GM23338 (cell line): ENCODE results near the gene TSC22D1. TPM values are rescaled to one million over a fixed set of nuclear protein-coding genes. Genes with fewer than 3 reads are reported as not detected.

Experiments
- ATAC-seq: fragments of 200-7000 bp; cut with Tn5 transposase; 3 replicates; pipeline ENCODE4 v1.9.1; 2020
- DNase-seq: peaks from one replicate; pipeline ENCODE4 v3.0.0-alpha.2; 2015; ENCODE audit warnings: low spot score
- H2AFZ ChIP-seq: fragments of 200-600 bp; sonication (generic); 2 replicates; pipeline ENCODE4 v1.8.0; 2016; ENCODE audit warnings: antibody characterized with exemption, mild to moderate bottlenecking, moderate library complexity
- H3F3A ChIP-seq: fragments of 200-600 bp; sonication (generic); replicated peaks from 2 replicates; pipeline ENCODE4 v1.8.0; 2017; ENCODE audit warnings: antibody characterized with exemption, mixed run types, low read depth
- H3K27ac ChIP-seq: fragments of 200-600 bp; sonication (generic); 2 replicates; pipeline ENCODE4 v1.6.1; 2016; ENCODE audit warnings: low read depth
- H3K27me3 ChIP-seq: fragments of 200-600 bp; sonication (generic); 2 replicates; pipeline ENCODE4 v1.8.0; 2016; ENCODE audit warnings: mild to moderate bottlenecking, mixed run types, moderate library complexity; ENCODE audit not compliant: insufficient read depth
- H3K36me3 ChIP-seq: fragments of 200-600 bp; sonication (generic); 2 replicates; pipeline ENCODE4 v1.8.0; 2016; ENCODE audit warnings: mild to moderate bottlenecking; ENCODE audit not compliant: insufficient read depth
- H3K4me1 ChIP-seq: fragments of 200-600 bp; sonication (generic); 2 replicates; pipeline ENCODE4 v1.8.0; 2016; ENCODE audit warnings: mild to moderate bottlenecking, moderate library complexity; ENCODE audit not compliant: insufficient read depth
- H3K4me2 ChIP-seq: fragments of 200-600 bp; sonication (generic); 2 replicates; pipeline ENCODE4 v1.7.1; 2017; ENCODE audit warnings: mixed run types
- H3K4me3 ChIP-seq: fragments of 200-600 bp; sonication (generic); 2 replicates; pipeline ENCODE4 v1.6.1; 2016; ENCODE audit warnings: mixed run types
- H3K79me2 ChIP-seq: fragments of 200-600 bp; sonication (generic); replicated peaks from 2 replicates; pipeline ENCODE4 v1.8.0; 2017; ENCODE audit warnings: mild to moderate bottlenecking; ENCODE audit not compliant: insufficient read depth
- H3K9me2 ChIP-seq: fragments of 200-600 bp; sonication (generic); 2 replicates; pipeline ENCODE4 v1.8.0; 2017; ENCODE audit not compliant: insufficient read depth
- H4K20me1 ChIP-seq: fragments of 200-600 bp; sonication (generic); replicated peaks from 2 replicates; pipeline ENCODE4 v1.8.0; 2017; ENCODE audit warnings: mild to moderate bottlenecking; ENCODE audit not compliant: insufficient read depth
- H3K27ac Mint-ChIP-seq: 2 replicates; pipeline ENCODE4 v1.8.0; 2020; ENCODE audit warnings: inconsistent platforms, mild to moderate bottlenecking, moderate library complexity, mixed read lengths
- H3K27me3 Mint-ChIP-seq: 3 replicates; pipeline ENCODE4 v1.8.0; 2022; ENCODE audit warnings: low read depth, mild to moderate bottlenecking, moderate library complexity, mixed read lengths, inconsistent platforms; ENCODE audit not compliant: insufficient read depth, poor library complexity
- H3K36me3 Mint-ChIP-seq: 3 replicates; pipeline ENCODE4 v1.8.0; 2021; ENCODE audit warnings: low read depth, mild to moderate bottlenecking, inconsistent platforms, moderate library complexity, mixed read lengths
- H3K4me1 Mint-ChIP-seq: 3 replicates; pipeline ENCODE4 v1.8.0; 2020; ENCODE audit warnings: mild to moderate bottlenecking, inconsistent platforms, mixed read lengths
- H3K4me3 Mint-ChIP-seq: 3 replicates; pipeline ENCODE4 v1.8.0; 2021; ENCODE audit warnings: moderate library complexity, mild to moderate bottlenecking, inconsistent platforms, mixed read lengths
- H3K9me3 Mint-ChIP-seq: 3 replicates; pipeline ENCODE4 v1.8.0; 2020; ENCODE audit warnings: moderate library complexity, mild to moderate bottlenecking, inconsistent platforms, mixed read lengths
- CREB1 ChIP-seq: fragments of 250-450 bp; sonication (Bioruptor Pico); IDR thresholded peaks from 2 replicates; pipeline ENCODE4 v1.5.0; 2020; ENCODE audit warnings: low read depth, mild to moderate bottlenecking, moderate library complexity
- ETS1 ChIP-seq: IDR thresholded peaks from 2 replicates; pipeline ENCODE4 v1.6.1; 2016; ENCODE audit warnings: antibody characterized with exemption
- EZH2phosphoT487 ChIP-seq: fragments of 200-600 bp; sonication (generic); IDR thresholded peaks from one replicate; pipeline ENCODE4 v1.8.1; 2018; ENCODE audit warnings: antibody characterized with exemption; ENCODE audit not compliant: unreplicated experiment
- JUNB ChIP-seq: IDR thresholded peaks from one replicate; pipeline ENCODE4 v1.6.1; 2016; ENCODE audit warnings: antibody characterized with exemption; ENCODE audit not compliant: unreplicated experiment
- NANOG ChIP-seq: IDR thresholded peaks from 2 replicates; pipeline ENCODE4 v1.6.1; 2016; ENCODE audit warnings: antibody characterized with exemption, borderline replicate concordance
- POLR2AphosphoS5 ChIP-seq: IDR thresholded peaks from 2 replicates; pipeline ENCODE4 v1.6.1; 2016; ENCODE audit warnings: antibody characterized with exemption, low read depth
- REST ChIP-seq: IDR thresholded peaks from one replicate; pipeline ENCODE4 v1.6.1; 2018; ENCODE audit warnings: antibody characterized with exemption; ENCODE audit not compliant: unreplicated experiment
- ZNF114 ChIP-seq: fragments of 250-450 bp; sonication (Bioruptor Pico); IDR thresholded peaks from 2 replicates; pipeline ENCODE4 v1.5.0; 2020; ENCODE audit warnings: mild to moderate bottlenecking, moderate library complexity
- ZNF331 ChIP-seq: fragments of 250-450 bp; sonication (Bioruptor Pico); IDR thresholded peaks from 2 replicates; pipeline ENCODE4 v1.5.0; 2020; ENCODE audit warnings: low read depth, mild to moderate bottlenecking, moderate library complexity
- ZNF462 ChIP-seq: fragments of 250-450 bp; sonication (Bioruptor Pico); IDR thresholded peaks from 2 replicates; pipeline ENCODE4 v1.5.0; 2020; ENCODE audit warnings: mild to moderate bottlenecking, moderate library complexity
- polyA plus RNA-seq: library from polyadenylated mRNA; unstranded; fragments of >200 nt; fragmentation: Nextera tagmentation; extraction: Ambion mirVana; gene quantifications from 2 replicates; pipeline ENCODE4 v1.2.1, GENCODE V29; 2016
- total RNA-seq: library from RNA; depleted of rRNA; stranded (reverse); fragments of >200 nt; shearing (Covaris generic); gene quantifications from 2 replicates; pipeline ENCODE4 v1.2.3, GENCODE V29; 2014

Gene TSC22D1
- total and polyA plus RNA-seq, 2 experiments from 2014 or later = 58.5 to 114 TPM

- H3K4me1 Mint-ChIP-seq = peaks cover 18% of the 10 kb centered on the region
- Histone ChIP-seq H3K27ac (no peak overlapping the region), H3K4me3 (no peak overlapping the region), H3K36me3 (no peaks in the 10 kb centered on the region), H3K9me2 (no peaks in the 10 kb centered on the region), H3K4me1 (peaks cover 11% of the 10 kb centered on the region), H3F3A (no peaks in the 10 kb centered on the region), H2AFZ (no peak overlapping the region), H4K20me1 (no peaks in the 10 kb centered on the region; the same call in 1 of the 2 replicates), H3K27me3 (no peaks in the 10 kb centered on the region), H3K79me2 (peaks cover 59% of the 10 kb centered on the region), H3K4me2 (no peak overlapping the region)
- H3K27me3 Mint-ChIP-seq = peaks cover 5% of the 10 kb centered on the region
- TF ChIP-seq JUNB (no peak), ZNF331 (CRISPR knock-in tag) (no peak), NANOG (no peak), ETS1 (no peak), CREB1 (CRISPR knock-in tag) (no peak), POLR2AphosphoS5 (no peak), ZNF462 (CRISPR knock-in tag) (no peak), ZNF114 (CRISPR knock-in tag) (no peak), EZH2phosphoT487 (no peak), REST (no peak)
- peaks cover 5% of the 10 kb centered on the region; the same call in 2 of the 3 replicates for H3K36me3 Mint-ChIP-seq
- no peak overlapping the region for H3K4me3 Mint-ChIP-seq
- no peak overlapping the region for H3K27ac Mint-ChIP-seq
- ATAC-seq (no peak), DNase-seq (no peak)
- H3K9me3 Mint-ChIP-seq = no peaks in the 10 kb centered on the region
These were observed 104.4 kb downstream of the TSC22D1 start for GRCh38 chr13:44471686-44472085.
